ENCODE measurements around the gene BTBD19.
"Not testable (repeated sequence)": the region's sequence is repeated elsewhere in the genome, so short reads cannot be mapped to it uniquely, and the experiment has no call there.

Gene BTBD19

DNA sequence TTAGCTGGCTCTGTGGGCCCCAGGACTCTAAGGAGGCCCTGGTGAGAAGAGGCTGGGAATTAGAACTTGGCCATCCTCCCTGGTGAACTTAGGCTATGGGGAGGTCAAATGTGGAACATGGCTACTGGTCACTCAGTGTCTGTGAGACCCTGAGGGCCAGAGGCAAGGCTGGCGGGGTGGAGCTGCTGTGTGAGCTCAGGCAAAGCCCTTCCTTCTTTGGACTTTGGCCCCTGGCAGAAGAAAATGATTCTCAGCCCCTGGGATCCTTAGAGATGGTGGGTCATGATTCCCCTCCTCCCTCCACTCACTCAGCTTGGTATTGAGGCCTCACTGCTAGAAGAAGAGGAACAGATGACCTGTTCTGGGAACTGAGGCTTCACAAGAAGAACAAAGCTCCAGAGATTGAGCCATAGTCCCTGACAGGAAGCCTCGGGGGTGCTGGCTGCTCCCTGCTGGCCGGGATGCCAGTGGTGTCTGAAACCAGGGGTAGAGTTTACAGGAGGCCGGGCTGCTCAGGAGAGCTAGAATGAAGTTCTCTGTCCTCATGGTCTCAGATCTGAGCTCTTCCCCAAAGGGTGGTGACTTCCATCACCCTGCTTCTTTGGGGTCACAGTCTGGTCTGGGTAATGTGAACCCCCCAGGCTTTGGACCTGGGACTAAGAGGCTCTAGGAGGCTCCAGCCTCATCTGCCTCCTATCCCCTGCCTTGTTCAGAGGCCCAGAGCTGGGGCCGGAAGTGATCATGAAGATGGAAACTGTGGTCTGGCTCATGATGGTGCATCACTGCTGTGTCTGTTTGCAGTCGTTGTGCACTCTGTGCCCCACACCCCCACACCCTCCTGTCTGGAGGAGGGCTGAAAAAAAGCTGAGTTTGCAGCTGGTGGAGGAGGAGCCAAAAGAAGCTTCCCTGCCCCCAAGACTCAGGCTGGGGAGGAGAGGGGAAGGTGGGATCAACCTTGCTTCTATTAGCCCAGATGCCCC lies 905 bp downstream of the BTBD19 start:
- DNase-seq (ENCODE audit: low spot score) = no peak

DNA sequence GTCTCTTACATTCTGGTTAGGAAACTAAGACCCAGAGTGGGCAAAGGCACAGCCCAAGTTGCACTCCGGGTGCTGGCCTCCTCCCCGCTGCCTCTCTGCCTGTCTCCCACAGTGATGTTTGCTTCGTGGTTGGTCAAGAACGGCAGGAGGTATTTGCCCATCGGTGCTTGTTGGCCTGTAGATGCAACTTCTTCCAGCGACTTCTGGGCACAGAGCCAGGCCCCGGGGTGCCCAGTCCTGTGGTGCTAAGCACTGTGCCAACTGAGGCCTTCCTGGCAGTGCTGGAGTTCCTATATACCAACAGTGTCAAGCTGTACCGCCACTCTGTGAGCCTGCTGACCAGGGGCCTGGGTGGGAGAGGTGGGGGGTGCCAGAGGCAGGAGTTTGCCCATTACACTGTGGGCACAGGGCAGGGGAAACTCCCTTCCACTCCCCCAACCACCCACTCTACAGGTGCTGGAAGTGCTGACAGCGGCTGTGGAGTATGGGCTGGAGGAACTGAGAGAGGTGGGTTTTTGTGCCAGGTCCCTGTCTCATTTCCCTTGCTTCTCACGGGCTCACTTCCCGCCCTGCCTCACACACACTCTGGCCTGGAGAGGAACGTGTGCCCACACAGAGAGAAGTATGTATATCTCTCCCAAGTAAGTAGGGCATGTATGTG lies 1.9 kb downstream of the BTBD19 start:
- no peak for DNase-seq (ENCODE audit: low spot score)

DNA sequence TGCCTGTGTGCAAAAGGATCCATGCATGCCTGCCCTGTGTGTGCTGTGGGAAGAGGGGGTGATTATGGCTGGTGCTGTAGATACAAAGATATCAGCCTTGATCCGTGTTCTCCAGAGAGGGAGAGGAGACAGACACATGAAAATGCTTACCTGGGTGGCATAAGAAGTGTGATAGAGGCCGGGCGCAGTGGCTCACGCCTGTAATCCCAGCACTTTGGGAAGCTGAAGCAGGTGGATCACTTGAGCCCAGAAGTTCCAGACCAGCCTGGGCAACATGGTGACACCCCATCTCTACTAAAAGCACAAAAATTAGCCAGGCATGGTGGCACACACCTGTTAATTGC lies 2.4 kb downstream of the BTBD19 start:
- DNase-seq (ENCODE audit: low spot score) = not testable (repeated sequence)

DNA sequence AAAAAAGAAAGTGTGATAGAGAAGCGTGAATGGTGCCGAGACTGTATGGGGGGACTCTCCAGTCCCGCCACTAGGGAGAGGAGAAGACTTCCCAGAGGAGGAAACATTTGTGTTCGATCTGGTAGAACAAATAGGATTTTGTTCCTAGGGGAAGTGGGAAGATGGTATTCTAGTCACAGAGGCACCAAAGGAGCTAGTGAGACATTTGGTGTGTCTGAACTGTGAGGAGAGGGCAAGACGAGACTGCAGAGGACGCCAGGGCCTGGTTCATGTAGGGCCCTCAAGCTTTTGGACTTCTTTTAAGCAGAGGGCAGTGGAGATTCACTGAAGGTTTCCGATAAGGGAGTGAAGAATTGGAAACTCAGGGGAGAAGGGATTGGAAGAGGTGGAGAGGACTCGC lies 2.9 kb downstream of the BTBD19 start:
- no peak for DNase-seq (ENCODE audit: low spot score)

DNA sequence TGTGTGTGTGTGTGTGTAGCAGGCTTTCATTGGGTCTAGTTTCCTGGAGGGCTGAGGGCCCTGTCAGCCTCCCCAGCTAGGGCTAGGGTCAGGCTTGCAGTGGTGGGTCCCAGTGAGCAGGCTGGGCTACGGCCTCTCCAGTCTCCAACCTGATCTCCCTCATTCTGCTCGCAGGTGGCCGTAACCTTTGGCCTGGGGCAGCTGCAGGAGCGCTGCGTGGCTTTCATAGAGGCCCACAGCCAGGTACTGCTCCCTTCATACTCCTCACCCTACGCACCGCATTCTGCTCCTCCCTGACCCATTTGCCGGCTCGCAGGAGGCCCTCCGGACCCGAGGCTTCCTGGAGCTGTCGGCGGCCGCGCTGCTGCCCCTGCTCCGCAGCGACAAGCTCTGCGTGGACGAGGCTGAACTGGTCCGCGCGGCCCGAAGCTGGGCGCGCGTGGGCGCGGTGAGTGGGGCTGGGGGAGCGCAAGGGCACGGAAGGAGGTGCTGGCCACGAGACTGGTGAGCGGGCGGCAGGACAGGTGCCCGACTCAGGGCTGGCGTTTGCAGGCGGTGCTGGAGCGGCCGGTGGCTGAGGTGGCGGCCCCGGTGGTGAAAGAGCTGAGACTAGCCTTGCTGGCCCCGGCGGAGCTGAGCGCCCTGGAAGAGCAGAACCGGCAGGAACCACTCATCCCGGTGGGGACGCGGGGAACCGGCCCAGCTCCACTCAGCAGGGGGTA lies 4.7 kb downstream of the BTBD19 start:
- DNase-seq (ENCODE audit: low spot score) = no peak

DNA sequence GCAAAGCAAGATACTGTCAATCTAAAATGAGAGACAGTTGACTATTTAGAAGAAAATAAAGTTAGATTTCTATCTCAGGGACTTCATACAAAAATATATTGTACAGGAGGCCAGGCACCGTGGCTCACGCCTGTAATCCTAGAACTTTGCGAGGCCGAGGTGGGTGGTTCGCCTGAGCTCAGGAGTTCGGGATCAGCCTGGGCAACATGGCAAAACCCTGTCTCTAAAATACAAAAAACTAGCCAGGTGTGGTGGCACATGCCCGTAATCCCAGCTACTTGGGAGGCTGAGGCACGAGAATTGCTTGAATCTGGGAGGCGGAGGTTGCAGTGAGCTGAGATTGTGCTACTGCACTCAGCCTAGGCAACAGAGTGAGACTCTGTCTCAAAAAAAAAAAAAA lies 7.6 kb downstream of the BTBD19 start:
- DNase-seq (ENCODE audit: low spot score) = not testable (repeated sequence)

DNA sequence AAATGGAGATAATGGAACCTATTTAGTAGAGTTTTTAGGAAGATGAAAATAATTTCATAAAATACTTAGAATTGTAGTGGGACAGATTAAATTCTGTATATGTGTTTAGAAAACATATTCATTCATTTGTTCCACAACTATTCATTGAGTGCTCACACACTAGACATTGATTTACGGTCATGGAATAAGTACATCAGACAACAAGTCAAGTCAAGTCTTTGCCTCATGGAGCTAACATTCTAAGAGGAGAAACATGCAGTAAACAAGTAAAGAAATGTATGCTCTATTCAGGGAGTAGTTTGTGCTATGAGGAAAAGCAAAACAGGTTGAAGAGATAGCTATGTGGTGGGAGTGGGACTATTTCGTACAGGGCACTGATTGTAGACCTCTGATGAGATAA lies 9.0 kb downstream of the BTBD19 start:
- DNase-seq (ENCODE audit: low spot score) = no peak

DNA sequence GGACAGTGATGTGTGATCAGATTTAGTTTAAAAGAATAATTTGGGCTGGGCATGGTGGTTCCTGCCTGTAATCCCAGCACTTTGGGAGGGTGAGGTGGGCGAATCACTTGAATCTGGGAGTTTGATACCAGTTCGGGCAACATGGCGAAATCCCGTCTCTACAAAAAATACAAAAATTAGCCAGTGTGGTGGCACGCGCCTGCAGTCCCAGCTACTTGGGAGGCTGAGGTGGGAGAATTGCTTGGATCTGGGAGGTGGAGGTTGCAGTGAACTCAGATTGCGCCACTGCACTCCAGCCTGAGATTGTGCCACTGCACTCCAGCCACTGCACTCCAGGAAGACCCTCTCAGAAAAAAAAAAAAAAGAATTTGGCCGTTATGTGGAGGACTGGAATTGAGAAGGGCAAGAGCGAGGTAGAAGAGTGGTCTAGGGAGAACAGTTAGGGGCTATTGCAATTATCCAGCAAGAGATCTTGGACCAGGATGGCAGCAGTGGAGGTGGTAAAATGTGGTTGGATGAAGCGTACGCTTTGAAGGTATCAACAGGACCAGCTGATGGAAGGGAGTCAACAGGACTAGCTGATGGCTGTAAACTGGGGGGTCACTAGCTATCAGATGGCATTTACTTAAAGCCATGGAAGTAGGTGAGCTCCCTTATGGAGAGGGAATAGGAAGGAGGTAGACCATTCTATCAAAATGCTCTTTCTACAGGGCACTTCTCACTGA lies 9.6 kb downstream of the BTBD19 start:
- DNase-seq (ENCODE audit: low spot score) = no peak

DNA sequence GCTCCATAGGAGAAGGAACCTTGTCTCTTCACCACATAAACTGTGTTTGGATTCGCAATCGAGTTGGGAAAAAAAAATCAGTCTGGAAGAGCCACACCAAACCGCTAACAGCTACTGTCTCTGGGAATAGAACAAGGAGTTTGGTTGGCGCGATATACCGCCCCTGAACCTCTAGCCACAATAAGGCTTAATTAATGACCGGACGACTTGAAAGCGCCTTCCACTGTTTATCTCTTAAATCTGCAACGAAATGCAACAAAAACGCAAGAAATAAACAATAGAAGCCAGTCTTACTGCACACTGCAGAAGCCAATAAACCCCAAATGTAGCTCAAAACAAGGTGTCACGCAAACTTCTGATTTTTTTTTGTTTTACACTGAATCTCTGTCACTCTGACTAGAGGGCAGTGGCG lies 10.9 kb downstream of the BTBD19 start:
- no peak for DNase-seq (ENCODE audit: low spot score)

DNA sequence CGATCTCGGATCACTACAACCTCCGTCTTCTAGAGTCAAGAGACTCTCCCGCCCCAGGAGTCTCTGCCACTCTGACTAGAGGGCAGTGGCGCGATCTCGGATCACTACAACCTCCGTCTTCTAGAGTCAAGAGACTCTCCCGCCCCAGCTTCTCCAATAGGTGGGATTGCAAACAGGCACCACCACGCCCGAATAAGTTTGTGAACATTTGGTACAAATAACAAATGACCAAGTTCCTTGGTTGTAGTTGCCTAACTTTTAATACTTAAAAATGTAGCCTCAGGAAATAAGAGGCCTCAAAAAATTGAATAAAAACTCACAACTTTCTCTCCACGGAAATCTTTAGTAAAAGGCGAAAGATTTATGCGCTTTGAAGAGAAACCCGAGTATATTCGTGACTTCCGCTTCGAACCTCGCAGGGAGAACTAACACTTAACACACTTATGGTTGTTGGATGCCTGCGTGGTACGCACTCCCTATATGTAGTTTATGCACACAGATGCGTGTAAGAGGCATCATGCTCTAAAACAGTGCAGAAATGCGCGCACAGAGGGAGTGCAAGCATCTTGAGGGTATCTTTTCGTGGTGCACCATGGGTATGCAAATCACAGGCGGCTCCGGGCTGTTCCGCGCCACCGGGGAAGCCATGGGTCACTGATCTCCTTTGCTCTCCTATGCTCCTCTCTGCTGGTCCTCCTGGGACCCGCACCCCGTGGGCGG lies 11.4 kb downstream of the BTBD19 start:
- DNase-seq (ENCODE audit: low spot score) = peak; percentile 88

DNA sequence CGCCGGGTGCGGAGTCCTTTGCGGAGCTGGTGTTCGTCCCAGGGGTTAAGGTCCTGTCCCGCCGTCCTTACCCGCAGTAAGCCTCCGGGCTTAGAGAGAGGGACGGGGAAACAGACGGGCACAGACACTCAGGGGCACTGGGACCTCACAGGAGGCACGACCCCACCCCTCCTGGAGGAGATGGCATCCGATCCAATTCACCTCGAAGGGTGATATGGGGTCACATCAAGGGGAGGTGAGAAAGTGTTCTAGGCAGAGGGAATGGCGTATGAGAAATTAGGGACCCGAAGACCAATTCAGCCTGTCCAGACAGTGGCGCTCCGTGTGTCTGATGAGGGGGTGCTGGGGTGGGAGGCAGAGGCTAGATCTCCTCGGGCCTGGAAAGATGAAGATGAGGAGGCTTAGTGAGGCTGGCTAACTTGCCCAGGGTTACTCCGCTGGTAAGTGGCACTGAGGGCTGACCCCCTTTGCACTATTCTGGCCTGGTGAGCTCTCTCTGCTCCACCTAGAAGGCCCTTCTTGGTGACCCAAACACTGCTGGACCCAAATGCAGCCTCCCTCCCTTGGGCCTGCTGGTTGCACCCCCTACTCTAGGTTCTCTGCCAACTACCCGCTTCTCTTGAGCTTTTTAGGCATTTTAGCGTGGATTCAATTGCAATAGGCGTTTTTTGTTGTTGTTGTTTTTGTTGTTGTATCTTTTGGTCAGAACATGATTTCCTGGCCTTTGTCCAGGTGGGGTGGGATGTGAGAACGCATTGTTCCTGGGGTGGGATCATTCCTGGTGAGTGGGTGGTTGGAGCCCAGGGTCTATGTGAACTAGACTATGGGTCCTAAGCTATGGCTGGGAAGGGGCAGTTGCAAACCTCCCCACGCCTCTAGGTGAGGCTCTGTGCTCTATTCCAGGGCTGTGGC lies 12.3 kb downstream of the BTBD19 start:
- DNase-seq (ENCODE audit: low spot score) = no peak

DNA sequence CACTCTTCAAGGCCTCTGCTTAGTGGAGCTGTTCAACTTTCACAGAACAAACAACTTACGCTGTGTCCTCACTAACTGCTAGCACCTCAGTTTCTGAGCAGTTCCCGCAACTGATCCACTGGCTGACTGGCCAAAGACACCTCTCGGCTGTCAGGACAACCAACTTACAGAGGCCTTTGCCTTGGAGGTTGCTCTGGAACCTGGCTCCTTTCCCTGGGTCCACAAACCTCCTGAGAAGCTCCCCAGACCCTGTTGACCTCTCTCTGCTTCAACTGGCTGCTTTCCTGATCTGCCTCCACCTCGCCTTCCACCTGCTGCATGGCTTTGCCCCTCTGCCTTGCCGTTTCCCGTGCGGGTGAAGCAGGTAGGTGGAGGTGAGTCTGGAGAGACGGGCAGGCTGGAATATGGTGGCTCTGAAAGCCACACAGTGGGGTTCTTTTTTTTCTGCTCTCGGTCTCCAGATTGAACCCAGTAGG lies 13.0 kb downstream of the BTBD19 start:
- no peak for DNase-seq (ENCODE audit: low spot score)

DNA sequence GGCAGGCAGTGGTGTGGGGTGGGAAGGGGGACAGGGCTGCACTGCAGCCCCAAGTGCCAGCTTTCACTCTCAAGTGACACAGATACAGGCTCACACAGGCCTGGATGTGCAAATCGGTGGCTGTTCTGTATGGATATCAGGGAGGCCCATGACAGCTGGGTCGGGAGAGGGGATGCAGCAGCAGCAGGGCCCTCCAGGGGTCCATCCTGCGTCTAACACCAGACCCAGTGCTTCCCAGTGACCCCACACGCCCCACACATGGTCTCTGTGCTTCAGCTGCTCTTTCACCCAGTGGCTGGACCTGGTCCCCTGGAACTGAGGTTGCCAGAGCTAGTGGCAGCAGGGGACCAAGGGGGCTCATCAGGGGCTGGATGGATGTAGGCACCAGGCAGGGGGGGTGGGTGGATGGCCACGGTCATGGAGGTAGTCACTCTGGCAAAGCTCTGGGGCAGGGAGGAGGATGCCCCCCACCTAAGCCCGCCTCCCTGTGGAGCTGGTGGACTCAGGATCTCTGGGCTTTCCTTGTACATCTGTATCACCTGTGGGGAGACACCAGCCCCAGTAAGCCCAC lies 13.9 kb downstream of the BTBD19 start:
- no peak for DNase-seq (ENCODE audit: low spot score)

DNA sequence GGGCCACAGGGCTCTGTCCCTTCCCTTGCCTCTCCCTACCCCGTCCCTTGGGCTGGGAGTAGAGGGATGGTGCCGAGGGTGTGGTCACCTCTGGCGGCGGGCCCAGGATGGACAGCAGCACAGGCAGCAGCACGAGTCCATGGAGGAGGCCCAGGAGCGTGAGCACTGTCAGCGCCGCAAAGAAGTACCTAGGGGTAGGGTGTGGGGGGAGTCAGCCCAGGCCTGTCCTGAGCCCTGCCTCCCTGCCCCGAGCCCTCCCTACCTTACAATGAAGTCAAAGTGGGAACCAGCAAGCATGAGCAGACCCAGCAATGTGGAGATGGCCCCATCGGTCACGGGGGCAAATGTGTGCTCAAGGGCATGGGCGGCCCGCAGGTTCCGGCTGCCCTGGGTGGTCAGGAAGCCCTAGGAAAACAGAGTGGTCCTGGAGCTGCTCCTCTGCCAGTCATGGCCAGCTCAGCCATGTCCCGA lies 14.7 kb downstream of the BTBD19 start:
- DNase-seq (ENCODE audit: low spot score) = no peak

DNA sequence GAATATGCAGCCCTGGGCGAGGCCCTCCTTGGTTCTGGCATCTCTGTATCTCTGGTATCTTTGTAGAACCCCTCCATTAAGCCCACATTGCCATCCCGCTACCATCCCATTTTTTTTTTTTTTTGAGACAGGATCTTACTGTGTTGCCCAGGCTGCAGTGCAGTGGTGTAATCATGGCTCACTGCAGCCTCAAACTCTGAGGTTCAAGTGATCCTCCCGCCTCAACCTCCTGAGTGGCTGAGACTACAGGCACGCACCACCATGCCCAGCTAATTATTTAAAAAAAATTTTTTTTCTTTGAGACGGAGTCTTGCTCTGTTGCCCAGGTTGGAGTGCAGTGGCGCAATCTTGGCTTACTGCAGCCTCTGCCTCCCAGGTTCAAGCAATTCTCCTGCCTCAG lies 16.1 kb downstream of the BTBD19 start:
- DNase-seq (ENCODE audit: low spot score) = not testable (repeated sequence)

DNA sequence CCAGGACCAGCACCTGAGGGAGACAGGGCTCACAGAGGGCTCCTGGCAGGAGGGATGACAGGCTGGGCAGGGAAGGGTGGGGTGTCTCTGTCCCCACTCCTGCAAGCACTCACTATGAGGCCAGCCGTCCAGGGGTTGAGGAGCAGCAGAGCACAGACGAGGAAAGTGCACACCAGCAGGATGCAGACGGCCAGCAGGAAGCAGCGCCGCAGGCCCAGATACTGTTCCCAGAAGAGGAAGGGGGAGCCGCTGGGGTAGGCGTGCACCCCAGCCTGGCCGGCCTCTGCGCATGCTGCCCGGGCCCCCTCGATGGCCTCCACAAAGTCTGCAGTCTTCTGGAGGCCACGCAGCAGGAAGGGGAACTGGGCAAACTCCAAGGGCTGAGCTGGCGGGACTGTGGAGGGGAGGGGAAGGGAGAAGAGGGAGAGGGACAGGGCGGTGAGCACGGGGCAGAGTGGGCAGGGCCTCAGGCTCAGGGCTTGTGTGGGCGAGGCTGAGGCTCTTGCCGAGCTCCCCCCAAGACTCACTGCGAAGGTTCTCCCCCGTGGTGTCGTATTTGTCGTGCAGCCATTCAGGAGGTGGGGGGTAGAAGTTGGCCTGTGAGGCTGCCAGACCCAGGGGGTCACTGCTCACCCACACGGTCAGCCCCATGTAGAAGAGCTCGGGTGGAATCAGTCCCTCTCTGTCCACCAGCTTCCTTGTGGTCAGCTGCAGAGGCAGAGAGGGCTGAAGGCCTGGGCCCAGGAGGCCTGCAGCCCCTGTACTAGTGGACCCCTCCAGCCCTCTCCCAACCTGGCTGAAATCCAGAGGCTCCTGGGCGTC lies 18.3 kb downstream of the BTBD19 start:
- no peak for DNase-seq (ENCODE audit: low spot score)

DNA sequence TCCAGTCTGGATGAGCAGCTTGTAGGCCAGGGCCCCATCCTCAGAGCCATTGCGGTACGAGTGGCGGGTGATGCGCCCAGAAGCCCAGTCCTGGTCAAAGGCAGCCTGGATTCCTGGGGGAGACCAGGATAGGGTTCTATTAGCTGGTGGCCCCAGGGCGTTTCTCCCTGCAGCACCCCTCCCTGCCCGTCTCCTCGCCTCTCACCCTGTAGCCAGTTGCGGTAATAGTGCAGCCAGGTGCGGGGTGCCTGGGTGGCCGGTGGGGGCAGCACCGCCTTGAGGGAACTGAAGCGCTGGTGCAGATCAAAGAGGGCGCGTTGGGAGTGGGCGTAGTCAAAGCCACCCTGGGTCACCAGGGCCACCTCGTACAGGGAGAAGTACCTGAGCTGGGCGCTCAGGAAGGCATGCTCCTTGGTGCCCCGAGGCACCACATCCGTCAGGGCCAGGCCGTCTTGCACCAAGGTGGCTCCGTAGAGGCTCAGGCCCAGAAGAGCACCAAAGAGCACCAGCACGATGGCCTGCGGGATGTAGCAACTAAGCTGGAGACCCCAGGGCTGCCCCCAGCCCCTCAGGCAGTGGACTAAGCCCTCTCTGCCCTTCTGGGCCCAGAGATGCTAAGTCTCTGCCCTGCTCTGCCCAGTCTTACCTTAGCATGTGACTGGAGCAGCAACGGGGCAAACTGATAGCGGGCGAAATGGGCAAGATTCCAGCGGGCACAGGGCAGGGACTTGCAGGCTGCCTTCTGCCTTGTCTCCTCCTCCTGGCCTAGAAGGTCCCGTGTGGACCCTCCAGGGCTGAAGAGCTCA lies 19.1 kb downstream of the BTBD19 start:
- peak; percentile 43 for DNase-seq (ENCODE audit: low spot score)

Measured in iPS-NIHi11 (cell line).